Stimulated activated CD8-positive, alpha-beta memory T cell treated with anti-CD3 and anti-CD28 coated beads, Interleukin-7, amount 100 ng/mL, for 48 hours (primary cell): ENCODE results near the gene MS4A12.
"Not testable (repeated sequence)": the region's sequence is repeated elsewhere in the genome, so short reads cannot be mapped to it uniquely, and the experiment has no call there.

Experiments
- DNase-seq, 2 donors: peaks; one replicate each; pipeline ENCODE4 v3.0.0-alpha.2; 2020; ENCODE audit warnings: low read depth in 1 of 2; ENCODE audit errors: extremely low read depth in 1 of 2

Gene MS4A12

GRCh38 chr11:60511393-60511792 lies 18.8 kb downstream of the MS4A12 start:
- no peak for DNase-seq

GRCh38 chr11:60512651-60513225 lies 20.2 kb downstream of the MS4A12 start:
- DNase-seq: no peak

GRCh38 chr11:60513496-60514460 lies 21.2 kb downstream of the MS4A12 start:
- no peak for DNase-seq

- DNase-seq: no peak
Measured at GRCh38 chr11:60515144-60515855, 22.7 kb downstream of the MS4A12 start, which contains the start of gene MS4A13. Gene MS4A13 (plus strand): TSS chr11:60515392. CDS start chr11:60518084, 2,692 bp downstream.

GRCh38 chr11:60528465-60528864 lies 35.9 kb downstream of the MS4A12 start:
- no peak for DNase-seq

- DNase-seq: no peak
Measured at GRCh38 chr11:60528934-60529333, 36.4 kb downstream of the MS4A12 start.

GRCh38 chr11:60530454-60531100 lies 38.0 kb downstream of the MS4A12 start:
- DNase-seq: no peak

- DNase-seq: not testable (repeated sequence)
Measured at GRCh38 chr11:60532383-60532782, 39.8 kb downstream of the MS4A12 start.

- not testable (repeated sequence) for DNase-seq
Measured at GRCh38 chr11:60538627-60539026, 46.0 kb downstream of the MS4A12 start.

- DNase-seq: no peak
Measured at GRCh38 chr11:60544077-60544476, 51.5 kb downstream of the MS4A12 start.
